T-helper 2 cell (primary cell): ENCODE measurements around the gene ASB8.
"Not testable (repeated sequence)": the region's sequence is repeated elsewhere in the genome, so short reads cannot be mapped to it uniquely, and the experiment has no call there.

Source experiments
- DNase-seq, 5 experiments: peaks; one replicate each; pipeline versions ENCODE4 v3.0.0 to v3.0.0-alpha.2; 2012 to 2022

The ASB8 gene

GRCh38 chr12:48183091-48183875 lies 26.0 kb upstream of the ASB8 start, which contains the start of gene CCDC184:
Gene CCDC184 (plus strand): TSS chr12:48183644. CDS start chr12:48184123, 479 bp downstream.
- peak; percentile 35 to 86 (median 65) for DNase-seq

DNA sequence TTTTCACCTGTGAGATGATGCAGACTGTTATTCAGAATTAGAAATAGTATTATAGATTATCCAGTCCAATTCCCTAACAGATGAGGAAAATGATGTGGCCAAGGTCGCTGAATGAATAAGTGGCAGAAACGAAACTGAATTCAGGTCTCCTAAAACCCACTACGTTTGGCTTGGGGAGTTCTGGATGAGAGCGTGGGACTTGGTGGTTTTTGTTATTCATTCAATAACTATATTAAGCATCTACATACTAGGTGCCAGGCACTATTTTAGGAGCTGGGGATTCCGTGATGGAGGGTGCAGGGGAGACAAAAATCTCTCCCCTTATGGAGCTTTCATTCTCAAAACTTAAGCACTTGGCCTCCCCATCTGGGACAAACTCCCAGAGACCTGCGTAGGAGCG lies 25.3 kb upstream of the ASB8 start:
- no peak for DNase-seq

DNA sequence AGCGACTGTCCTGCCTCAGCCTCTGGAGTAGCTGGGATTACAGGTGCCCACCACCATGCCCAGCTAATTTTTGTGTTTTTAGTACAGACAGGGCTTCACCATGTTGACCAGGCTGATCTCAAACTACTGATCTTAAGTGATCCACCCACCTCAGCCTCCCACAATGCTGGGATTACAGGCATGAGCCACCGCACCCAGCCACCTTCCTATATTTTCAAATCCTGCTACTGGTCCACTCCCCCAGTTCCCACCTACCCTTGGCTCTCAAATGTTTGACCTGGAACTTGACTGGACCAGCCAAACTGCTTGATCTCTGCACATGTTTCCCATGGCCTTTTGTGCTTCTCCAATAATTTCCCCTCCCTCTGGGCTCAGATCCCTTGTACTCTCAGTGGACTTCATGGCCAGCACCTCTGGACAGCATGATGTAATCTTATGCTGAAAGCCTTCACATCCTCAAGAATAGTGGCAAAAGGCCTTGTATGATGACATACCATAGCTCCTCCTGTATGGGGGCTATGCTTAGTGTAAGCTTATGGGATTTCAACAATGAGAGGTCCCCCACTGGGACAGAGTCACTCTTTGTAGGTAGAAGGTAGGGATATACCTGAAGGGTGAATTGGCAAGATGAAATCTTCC lies 23.7 kb upstream of the ASB8 start:
- DNase-seq, result no peak

GRCh38 chr12:48180424-48180823 lies 23.1 kb upstream of the ASB8 start:
- DNase-seq, result no peak

DNA sequence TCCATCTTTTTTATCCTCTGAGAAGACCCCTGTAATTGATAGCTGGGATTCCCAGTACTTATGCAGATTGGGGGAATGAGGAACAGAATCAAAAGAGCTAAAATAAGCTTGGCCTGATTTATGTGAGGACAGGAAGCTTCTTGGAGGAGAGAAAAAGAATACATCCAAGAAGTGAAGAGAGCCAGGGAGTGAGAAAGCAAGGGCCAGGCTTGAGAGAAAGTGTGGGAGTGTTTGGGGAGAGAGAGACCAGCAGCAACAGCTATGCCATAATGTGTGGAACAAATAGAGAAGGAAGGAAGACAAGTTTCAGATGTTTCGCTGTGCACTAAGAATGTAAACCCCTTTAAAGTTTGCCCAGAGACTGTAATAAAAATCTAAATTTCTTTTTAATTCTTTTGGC lies 22.2 kb upstream of the ASB8 start:
- DNase-seq, result no peak

- no peak for DNase-seq
Observed at GRCh38 chr12:48177982-48178381, 20.7 kb upstream of the ASB8 start.

GRCh38 chr12:48176417-48176751 lies 19.1 kb upstream of the ASB8 start:
- DNase-seq, result no peak

GRCh38 chr12:48175613-48176416 lies 18.5 kb upstream of the ASB8 start:
- no peak for DNase-seq

GRCh38 chr12:48169011-48169410 lies 11.7 kb upstream of the ASB8 start:
- no peak for DNase-seq

DNA sequence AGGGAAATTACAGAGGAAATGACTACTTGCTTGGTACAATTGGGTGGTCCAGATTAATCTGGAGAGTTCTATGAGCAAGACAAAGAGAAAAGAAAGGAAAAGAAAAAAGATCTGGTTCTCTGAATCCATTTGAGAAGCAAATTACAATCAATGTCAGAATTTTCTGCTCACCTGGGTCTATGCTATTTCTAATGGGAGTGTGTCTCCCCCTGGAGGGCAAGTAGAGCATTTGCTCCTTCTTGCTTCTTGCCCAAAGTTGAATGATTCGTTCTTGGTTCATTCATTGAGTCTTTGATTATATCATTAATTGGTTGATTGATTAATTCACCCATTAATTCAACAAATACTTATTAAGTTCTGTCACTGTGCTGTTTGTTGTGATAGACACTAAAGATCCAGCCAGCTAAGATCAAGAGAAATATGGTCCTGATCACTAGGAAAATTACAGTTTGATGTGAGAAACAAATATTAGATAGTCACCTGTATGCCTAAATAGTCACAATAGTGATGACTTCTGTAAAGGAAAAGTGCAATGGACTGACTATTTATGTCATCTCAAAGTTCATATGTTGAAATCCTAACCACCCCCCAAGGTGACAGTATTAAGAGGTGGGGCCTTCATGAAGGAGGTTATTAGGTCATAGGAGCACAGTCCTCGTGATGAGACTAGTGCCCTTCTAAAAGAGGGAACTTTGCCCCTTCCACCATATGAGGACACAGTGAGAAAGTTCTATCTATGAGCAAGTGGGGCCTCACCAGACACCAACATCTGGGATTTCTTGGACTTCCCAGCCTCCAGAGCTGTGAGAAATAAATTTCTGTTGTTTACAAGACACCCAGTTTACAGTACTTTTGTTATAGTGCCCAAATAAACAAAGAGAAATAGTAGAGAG lies 8.0 kb upstream of the ASB8 start:
- DNase-seq, result peak in 3 of 5 experiments; percentile 28 to 77 (median 48)

GRCh38 chr12:48164451-48164850 lies 7.1 kb upstream of the ASB8 start:
- DNase-seq, result no peak

DNA sequence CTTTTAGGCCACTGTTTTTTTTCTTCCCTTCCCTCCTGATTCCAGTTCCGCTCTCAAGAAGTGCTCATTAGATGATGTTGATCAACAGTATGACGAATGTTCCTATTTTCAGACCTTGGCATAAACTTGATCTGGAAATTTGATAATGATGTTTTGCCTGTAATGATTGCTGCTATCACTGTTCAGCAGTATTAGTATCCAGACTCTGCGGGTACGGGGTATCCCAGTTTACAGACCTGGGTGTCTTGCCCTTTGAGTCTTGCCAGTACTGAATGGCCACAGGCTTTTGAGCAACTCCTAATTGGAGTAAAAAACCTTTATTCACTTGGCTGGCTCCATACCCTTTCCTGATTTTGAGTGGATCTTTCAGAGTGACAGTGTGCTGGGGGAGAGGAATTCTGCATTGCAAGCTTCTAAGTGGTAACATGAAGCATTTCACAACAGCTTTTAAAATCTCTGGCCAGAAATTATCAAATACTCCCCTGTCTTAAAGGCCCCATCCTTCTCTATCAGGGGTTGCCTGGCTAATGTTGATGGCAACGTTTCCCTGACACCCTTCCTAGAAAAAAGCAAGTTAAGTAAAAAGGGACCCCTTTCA lies 5.9 kb upstream of the ASB8 start:
- DNase-seq, result no peak

DNA sequence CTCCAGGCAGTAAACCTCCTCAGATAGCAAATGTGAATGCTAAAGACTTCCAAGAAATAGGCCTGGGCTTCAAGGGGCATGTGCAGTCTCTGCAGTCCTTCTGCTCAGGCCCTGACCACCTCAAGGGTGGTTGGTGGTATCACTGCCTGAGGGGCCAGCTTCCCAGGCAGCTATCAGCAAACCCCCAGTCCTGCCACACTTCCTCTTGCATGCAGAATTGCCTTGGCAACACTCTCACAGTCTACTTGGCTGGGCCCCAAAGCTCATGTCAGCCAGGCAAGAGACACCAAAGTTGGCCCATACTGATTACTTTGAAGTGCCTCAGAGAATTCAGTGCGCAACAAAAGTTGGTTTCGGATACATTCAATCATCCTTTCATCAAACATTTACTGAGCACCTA lies 3.5 kb upstream of the ASB8 start:
- DNase-seq, result no peak

DNA sequence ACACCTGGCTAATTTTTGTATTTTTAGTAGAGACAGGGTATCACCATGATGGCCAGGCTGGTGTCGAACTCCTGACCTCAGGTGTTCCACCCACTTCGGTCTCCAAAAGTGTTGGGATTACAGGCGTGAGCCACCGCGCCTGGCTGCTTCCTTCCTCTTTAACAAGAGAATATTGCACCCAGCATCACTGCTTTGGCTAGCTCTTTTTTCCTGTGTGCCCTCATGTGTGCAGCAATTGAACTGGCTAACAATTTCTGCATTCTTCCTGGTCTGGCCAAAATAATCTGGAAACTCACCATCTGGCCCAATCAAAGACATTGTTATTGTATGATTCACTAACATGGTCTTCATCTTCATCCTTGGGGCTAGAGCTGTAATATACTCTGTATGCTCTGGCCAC lies 2.7 kb upstream of the ASB8 start:
- no peak for DNase-seq

DNA sequence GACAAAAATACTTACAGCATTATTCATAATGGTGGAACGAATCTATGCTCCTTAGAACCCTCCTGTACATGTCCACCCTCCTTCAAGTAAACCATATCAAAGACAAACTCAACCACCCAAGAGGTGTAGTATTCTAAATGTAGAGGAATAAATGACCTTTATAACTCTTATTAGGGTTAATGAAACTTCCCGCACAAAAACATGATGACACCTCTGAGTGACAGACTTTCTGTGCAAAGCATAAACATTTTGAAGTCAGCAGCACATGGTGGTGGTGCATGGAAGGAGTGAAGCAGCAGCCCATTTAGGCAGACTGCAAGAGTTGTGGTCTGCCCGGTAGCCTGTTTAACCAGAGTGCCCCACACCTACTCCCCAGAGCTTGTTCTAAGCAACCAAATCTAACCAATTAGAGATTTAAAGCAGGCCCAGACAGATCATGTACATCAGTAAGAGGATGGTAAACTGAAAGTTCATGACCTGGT lies 615 bp upstream of the ASB8 start:
- peak in 1 of 5 experiments; percentile 47 for DNase-seq

DNA sequence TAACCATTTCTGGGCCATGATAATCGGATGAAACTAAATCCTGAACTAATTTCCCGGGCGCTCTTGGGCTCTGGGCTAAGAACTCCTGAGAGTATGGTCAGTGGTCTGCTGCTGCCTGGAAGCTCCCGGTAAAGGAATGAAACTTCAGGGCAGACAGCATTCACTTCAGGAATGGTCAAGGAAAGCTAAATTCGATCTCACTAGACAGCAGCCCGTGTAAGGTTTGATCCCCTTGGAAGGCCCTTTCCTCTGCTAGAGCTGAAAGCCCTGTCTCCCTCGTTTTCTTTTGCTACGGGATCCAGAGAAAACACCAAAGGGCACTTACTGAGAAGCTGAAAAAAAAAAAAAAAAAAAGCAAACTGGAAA lies 680 bp downstream of the ASB8 start:
- DNase-seq, result no peak

GRCh38 chr12:48155786-48156185 lies 1.5 kb downstream of the ASB8 start:
- DNase-seq, result not testable (repeated sequence)

GRCh38 chr12:48151103-48151771 lies 6.1 kb downstream of the ASB8 start:
- no peak for DNase-seq

- DNase-seq, result no peak
Observed at GRCh38 chr12:48145981-48146380, 11.3 kb downstream of the ASB8 start.

GRCh38 chr12:48143898-48144297 lies 13.4 kb downstream of the ASB8 start:
- DNase-seq, result no peak
